Measurements from ENCODE around the gene KRTAP4-6. TPM values are rescaled to one million over a fixed set of nuclear protein-coding genes. Genes with fewer than 3 reads are reported as not detected.

The KRTAP4-6 gene
- total RNA-seq, 6 donors from 2014 or later: not detected

DNA sequence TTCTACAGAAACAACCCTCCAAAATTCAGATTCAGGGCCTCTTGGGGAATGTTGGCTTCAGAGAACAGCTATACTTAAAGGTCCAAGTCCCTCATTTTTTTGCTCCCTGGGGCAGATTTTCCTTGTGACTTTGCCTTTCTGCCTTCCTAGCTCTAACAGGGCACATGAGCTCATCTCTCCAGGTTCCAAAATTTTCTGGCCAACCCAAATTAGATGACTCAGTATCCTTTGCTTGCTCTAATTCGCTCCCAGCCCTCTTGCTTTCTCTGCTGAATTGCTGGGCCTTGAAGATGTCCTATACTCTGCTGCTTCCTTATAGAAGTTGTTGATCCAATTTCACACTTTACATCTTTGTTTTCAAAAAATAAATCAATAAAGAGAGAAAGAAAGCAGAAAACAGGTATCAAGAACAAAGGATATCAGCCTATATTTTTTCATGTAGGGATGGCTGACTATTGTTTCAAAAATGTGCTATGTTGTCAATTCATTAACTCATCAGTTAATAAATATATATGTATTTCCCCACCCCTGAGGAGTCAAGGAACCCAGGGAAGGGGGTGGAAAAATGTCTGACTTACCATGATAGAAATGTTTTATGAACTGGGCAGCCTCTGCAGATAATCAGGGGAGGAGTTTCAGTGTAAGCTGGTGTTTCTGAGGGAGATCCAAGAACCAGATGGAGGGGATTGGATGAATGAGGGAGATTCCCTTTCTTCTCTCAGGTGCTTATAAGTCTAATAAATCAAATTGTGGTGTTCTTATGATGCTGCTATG, 38.7 kb upstream of the KRTAP4-6 start:
- peak in 1 of 2 donors; percentile 69 for ATAC-seq (ENCODE audit: low FRiP score in 2 of 2)
- TF ChIP-seq POLR2A (IDR thresholded peaks at IDR 0.05): no peak
- TF ChIP-seq, protein P1, sequence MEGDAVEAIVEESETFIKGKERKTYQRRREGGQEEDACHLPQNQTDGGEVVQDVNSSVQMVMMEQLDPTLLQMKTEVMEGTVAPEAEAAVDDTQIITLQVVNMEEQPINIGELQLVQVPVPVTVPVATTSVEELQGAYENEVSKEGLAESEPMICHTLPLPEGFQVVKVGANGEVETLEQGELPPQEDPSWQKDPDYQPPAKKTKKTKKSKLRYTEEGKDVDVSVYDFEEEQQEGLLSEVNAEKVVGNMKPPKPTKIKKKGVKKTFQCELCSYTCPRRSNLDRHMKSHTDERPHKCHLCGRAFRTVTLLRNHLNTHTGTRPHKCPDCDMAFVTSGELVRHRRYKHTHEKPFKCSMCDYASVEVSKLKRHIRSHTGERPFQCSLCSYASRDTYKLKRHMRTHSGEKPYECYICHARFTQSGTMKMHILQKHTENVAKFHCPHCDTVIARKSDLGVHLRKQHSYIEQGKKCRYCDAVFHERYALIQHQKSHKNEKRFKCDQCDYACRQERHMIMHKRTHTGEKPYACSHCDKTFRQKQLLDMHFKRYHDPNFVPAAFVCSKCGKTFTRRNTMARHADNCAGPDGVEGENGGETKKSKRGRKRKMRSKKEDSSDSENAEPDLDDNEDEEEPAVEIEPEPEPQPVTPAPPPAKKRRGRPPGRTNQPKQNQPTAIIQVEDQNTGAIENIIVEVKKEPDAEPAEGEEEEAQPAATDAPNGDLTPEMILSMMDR (IDR thresholded peaks at IDR 0.05): no peak
- no peak for TF ChIP-seq EP300 (IDR thresholded peaks at IDR 0.05)
- TF ChIP-seq POLR2AphosphoS5 (IDR thresholded peaks at IDR 0.05): no peak
- Histone ChIP-seq H3K9me3 (no peaks in the 10 kb centered on the region), H3K27ac (no peak overlapping the region), H3K27me3 (no peaks in the 10 kb centered on the region), H3K4me1 (no peaks in the 10 kb centered on the region), H3K36me3 (no peaks in the 10 kb centered on the region), H3K4me3 (no peak overlapping the region)
- DNase-seq: no peak
- WGBS, 2 donors: 86 to 97% methylated on average over 1 of the region's 1 CpG

DNA sequence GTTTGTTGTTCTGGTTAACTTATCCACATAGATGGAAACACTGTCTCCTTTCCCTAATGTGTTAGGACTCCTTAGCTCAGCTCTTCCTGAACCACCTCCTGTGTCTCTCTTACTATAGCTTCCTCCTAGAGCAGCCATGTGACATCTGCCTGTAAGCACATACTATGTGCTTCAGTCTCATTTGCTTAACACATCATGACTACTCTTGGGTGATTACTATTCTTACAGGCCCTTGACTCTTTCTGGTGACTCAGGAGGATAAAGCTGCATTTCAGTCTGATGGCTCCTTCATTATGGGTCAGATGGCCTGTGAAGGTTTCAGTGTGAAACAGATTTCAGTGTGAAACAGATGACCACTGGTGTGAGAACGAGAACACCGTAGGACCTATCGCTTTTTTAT, 38.0 kb upstream of the KRTAP4-6 start:
- DNase-seq (no peak), ATAC-seq (ENCODE audit: low FRiP score in 2 of 2) (peak in 1 of 2 donors; percentile 50)
- Histone ChIP-seq H3K4me3 (no peak overlapping the region), H3K27me3 (no peaks in the 10 kb centered on the region), H3K9me3 (no peaks in the 10 kb centered on the region), H3K4me1 (no peaks in the 10 kb centered on the region), H3K36me3 (no peaks in the 10 kb centered on the region), H3K27ac (no peak overlapping the region)
- 91 to 94% methylated on average over 3 of the region's 3 CpGs for WGBS, 2 donors
- TF ChIP-seq POLR2AphosphoS5 (IDR thresholded peaks at IDR 0.05): no peak
- TF ChIP-seq, protein P1 (IDR thresholded peaks at IDR 0.05): no peak
- TF ChIP-seq EP300 (IDR thresholded peaks at IDR 0.05): no peak
- no peak for TF ChIP-seq POLR2A (IDR thresholded peaks at IDR 0.05)

DNA sequence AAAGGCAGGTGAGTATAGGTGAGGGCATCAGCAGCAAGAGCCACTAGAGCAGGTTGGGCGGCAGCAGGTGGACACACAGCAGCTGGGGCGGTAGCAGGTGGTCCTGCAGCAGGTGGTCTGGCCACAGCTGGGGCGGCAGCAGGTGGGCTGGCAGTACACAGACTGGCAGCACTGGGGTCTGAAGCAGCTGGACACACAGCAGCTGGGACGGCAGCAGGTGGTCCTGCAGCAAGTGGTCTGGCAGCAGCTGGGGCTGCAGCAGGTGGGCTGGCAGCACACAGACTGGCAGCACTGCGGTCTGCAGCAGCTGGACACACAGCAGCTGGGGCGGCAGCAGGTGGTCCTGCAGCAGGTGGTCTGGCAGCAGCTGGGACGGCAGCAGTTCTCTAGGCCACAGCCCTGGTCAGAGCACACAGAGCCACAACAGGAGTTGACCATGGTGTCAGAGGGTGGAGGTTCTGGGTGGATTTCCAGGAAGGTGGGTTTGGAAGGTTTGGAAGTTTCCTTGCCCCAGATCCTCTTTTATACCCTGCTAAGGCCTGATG, 37.5 kb upstream of the KRTAP4-6 start, which contains the start of gene KRTAP4-2:
Gene KRTAP4-2, minus strand, starts transcription at position 495 of the 545 bp plus-strand sequence. Its CDS starts 57 bp downstream, at position 438.
- H3K9me3 ChIP-seq: no peaks in the 10 kb centered on the region
- no peak within 1 kb of the TSS for H3K27ac ChIP-seq
- H3K4me1 ChIP-seq: no peaks in the 10 kb centered on the region
- H3K4me3 ChIP-seq: no peak within 1 kb of the TSS
- peak in 1 of 2 donors; percentile 56 for DNase-seq
- TF ChIP-seq POLR2A (IDR thresholded peaks at IDR 0.05) (no peak), EP300 (IDR thresholded peaks at IDR 0.05) (no peak), POLR2AphosphoS5 (IDR thresholded peaks at IDR 0.05) (no peak)
- TF ChIP-seq, protein P1 (IDR thresholded peaks at IDR 0.05): no peak
- ATAC-seq (ENCODE audit: low FRiP score in 2 of 2): no peak
- H3K27me3 ChIP-seq: no peaks in the 10 kb centered on the region
- WGBS, 2 donors: 86 to 92% methylated on average over 4 to 7 of the region's 7 CpGs
- H3K36me3 ChIP-seq: no peaks in the 10 kb centered on the region

DNA sequence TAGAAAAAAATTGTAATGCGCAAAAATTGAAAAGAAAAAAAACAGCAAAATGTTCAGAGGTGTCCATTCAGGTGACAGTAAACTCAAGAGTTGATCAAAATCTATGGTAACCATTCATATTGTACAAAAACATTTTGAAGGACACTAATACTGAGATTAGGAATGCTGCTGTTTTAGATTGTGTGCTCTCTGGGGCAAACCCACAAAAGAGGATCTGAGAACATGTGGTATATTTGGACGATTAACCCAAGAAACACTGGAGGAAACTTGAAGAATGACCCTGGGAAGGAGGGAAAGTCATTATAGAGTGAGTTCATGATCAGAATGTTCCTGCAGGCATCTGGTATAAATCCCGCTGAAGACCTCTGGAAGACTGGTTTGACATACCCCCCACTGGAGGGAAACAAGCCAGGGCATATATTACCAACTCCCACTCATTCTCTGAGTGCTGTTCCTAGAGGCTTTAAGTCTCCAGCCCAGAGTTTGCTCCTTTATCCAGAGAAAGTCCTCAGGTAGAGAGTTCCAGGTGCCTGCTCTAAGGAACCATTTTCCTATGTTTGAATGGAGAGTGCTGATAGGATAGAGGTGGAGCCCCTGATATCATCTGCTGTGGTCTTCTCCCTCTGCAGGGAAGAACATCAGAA, 36.5 kb upstream of the KRTAP4-6 start:
- TF ChIP-seq EP300 (IDR thresholded peaks at IDR 0.05): no peak
- no peak for TF ChIP-seq POLR2AphosphoS5 (IDR thresholded peaks at IDR 0.05)
- TF ChIP-seq, protein P1 (IDR thresholded peaks at IDR 0.05): no peak
- no peak for TF ChIP-seq POLR2A (IDR thresholded peaks at IDR 0.05)
- no peaks in the 10 kb centered on the region for H3K4me1 ChIP-seq
- no peaks in the 10 kb centered on the region for H3K36me3 ChIP-seq
- no peaks in the 10 kb centered on the region for H3K27me3 ChIP-seq
- H3K27ac ChIP-seq: no peak overlapping the region
- WGBS, 2 donors: 74 to 82% methylated on average over 3 of the region's 3 CpGs
- ATAC-seq (ENCODE audit: low FRiP score in 2 of 2) (no peak), DNase-seq (no peak)
- H3K4me3 ChIP-seq: no peak overlapping the region
- no peaks in the 10 kb centered on the region for H3K9me3 ChIP-seq

Measured in upper lobe of left lung (tissue), 6 donors.